Retinal pigment epithelial cell (primary cell): Measurements from ENCODE around the gene LRP5.

ENCODE experiments used
- DNase-seq: peaks from one replicate; pipeline ENCODE4 v3.0.0-alpha.2; 2010; ENCODE audit warnings: low read depth
- H3K4me3 ChIP-seq: 2 replicates; pipeline ENCODE4 v1.5.1; 2011; ENCODE audit warnings: mild to moderate bottlenecking, low read length, control low read depth, moderate library complexity
- TF ChIP-seq, protein P1 (sequence below): conservative IDR thresholded peaks from 2 replicates; pipeline ENCODE4 v1.5.1; 2011; ENCODE audit warnings: low read depth, low read length, control low read depth, inconsistent platforms

Gene LRP5

GRCh38 chr11:68345776-68346461 is 33.5 kb downstream of the LRP5 start:
- H3K4me3 ChIP-seq = no peak overlapping the region
- no peak for DNase-seq
- TF ChIP-seq, protein P1, sequence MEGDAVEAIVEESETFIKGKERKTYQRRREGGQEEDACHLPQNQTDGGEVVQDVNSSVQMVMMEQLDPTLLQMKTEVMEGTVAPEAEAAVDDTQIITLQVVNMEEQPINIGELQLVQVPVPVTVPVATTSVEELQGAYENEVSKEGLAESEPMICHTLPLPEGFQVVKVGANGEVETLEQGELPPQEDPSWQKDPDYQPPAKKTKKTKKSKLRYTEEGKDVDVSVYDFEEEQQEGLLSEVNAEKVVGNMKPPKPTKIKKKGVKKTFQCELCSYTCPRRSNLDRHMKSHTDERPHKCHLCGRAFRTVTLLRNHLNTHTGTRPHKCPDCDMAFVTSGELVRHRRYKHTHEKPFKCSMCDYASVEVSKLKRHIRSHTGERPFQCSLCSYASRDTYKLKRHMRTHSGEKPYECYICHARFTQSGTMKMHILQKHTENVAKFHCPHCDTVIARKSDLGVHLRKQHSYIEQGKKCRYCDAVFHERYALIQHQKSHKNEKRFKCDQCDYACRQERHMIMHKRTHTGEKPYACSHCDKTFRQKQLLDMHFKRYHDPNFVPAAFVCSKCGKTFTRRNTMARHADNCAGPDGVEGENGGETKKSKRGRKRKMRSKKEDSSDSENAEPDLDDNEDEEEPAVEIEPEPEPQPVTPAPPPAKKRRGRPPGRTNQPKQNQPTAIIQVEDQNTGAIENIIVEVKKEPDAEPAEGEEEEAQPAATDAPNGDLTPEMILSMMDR = no peak

GRCh38 chr11:68346462-68346790 is 34.0 kb downstream of the LRP5 start:
- TF ChIP-seq, protein P1 = no peak
- no peak overlapping the region for H3K4me3 ChIP-seq
- DNase-seq = no peak

- no peak for DNase-seq
- H3K4me3 ChIP-seq = no peak overlapping the region
- TF ChIP-seq, protein P1 = no peak
These were observed 35.0 kb downstream of the LRP5 start for GRCh38 chr11:68347345-68347744.

DNA sequence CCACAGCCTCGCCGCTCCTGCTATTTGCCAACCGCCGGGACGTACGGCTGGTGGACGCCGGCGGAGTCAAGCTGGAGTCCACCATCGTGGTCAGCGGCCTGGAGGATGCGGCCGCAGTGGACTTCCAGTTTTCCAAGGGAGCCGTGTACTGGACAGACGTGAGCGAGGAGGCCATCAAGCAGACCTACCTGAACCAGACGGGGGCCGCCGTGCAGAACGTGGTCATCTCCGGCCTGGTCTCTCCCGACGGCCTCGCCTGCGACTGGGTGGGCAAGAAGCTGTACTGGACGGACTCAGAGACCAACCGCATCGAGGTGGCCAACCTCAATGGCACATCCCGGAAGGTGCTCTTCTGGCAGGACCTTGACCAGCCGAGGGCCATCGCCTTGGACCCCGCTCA is 35.5 kb downstream of the LRP5 start:
- no peak for DNase-seq
- TF ChIP-seq, protein P1 = no peak
- H3K4me3 ChIP-seq = no peak overlapping the region

GRCh38 chr11:68349461-68350249 is 37.3 kb downstream of the LRP5 start:
- no peak overlapping the region for H3K4me3 ChIP-seq
- DNase-seq = no peak
- TF ChIP-seq, protein P1 = no peak

GRCh38 chr11:68350759-68351449 is 38.5 kb downstream of the LRP5 start:
- no peak for DNase-seq
- TF ChIP-seq, protein P1 = no peak
- H3K4me3 ChIP-seq = no peak overlapping the region
